ENCODE data around the gene IL18BP.

The IL18BP gene

GRCh38 chr11:72045849-72046248, 47.1 kb downstream of the IL18BP start:
- DNase-seq (ENCODE audit: low spot score), result no peak
- TF ChIP-seq, protein P1, sequence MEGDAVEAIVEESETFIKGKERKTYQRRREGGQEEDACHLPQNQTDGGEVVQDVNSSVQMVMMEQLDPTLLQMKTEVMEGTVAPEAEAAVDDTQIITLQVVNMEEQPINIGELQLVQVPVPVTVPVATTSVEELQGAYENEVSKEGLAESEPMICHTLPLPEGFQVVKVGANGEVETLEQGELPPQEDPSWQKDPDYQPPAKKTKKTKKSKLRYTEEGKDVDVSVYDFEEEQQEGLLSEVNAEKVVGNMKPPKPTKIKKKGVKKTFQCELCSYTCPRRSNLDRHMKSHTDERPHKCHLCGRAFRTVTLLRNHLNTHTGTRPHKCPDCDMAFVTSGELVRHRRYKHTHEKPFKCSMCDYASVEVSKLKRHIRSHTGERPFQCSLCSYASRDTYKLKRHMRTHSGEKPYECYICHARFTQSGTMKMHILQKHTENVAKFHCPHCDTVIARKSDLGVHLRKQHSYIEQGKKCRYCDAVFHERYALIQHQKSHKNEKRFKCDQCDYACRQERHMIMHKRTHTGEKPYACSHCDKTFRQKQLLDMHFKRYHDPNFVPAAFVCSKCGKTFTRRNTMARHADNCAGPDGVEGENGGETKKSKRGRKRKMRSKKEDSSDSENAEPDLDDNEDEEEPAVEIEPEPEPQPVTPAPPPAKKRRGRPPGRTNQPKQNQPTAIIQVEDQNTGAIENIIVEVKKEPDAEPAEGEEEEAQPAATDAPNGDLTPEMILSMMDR (IDR thresholded peaks at IDR 0.05; ENCODE audit: borderline replicate concordance, control extremely low read depth, extremely low read depth, insufficient read depth, missing control alignments), result no peak
- in situ Hi-C loops (cut with MboI; ENCODE audit: low sequenced_read_pairs, unreplicated experiment), result no loop called here

DNA sequence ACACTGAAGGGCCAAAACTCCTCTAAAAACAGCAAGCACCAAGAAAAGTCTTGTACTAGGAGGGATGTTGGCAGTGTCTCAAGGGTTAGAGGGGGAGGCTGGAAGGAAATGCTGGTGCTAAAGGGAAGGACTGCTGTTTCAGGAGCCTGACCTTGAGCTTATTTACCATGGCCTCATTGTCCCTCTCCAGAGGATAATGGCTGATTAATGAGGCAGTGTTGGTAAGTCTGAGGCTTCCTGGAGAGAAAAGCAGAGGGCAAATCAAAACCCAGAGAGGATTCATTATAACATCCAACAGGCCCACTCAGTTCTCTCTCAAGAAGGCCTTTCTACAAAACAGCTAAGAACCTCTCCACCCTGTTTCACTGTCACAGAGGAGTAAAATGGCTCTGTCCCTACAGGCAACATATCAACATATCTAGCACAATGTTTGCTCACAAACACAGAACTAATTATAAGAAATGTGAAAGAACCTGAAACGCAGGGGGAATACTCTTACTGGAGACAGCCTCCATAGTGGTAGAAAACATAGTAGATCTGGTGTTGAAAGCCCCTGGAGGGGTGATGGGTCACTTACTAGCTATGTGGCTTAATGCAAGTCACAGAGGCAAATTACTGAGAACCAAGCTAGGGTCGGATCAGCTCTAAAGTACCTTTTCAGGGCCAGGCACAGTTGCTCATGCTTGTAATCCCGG, 50.2 kb downstream of the IL18BP start:
- no peak for DNase-seq (ENCODE audit: low spot score)
- in situ Hi-C loops (cut with MboI; ENCODE audit: low sequenced_read_pairs, unreplicated experiment), result no loop called here
- TF ChIP-seq, protein P1 (IDR thresholded peaks at IDR 0.05; ENCODE audit: borderline replicate concordance, control extremely low read depth, extremely low read depth, insufficient read depth, missing control alignments), result no peak

All from GM13976 (cell line).